CD14-positive monocyte (primary cell): ENCODE measurements around the gene SWT1. TPM values are rescaled to one million over a fixed set of nuclear protein-coding genes. Genes with fewer than 3 reads are reported as not detected.

Source experiments
- DNase-seq, 3 donors: peaks; one replicate each; pipeline ENCODE4 v3.0.0-alpha.2; 2011 to 2022
- H2AFZ ChIP-seq: 2 replicates; pipeline ENCODE4 v1.6.0; 2012; ENCODE audit warnings: mild to moderate bottlenecking, low read depth, low read length, inconsistent platforms; ENCODE audit not compliant: insufficient read depth, poor library complexity, severe bottlenecking
- H3K27ac ChIP-seq, 2 donors: 1 replicate in 1 of 2; 2 replicates in 1 of 2; pipeline ENCODE4 v1.5.1; 2012 to 2013; ENCODE audit warnings: low read length in 2 of 2, control low read depth in 1 of 2, inconsistent platforms in 1 of 2, low read depth in 1 of 2, mild to moderate bottlenecking in 1 of 2
- H3K27me3 ChIP-seq, 2 donors: one replicate each; pipeline versions ENCODE4 v1.6.0 to v1.6.1; 2011 to 2013; ENCODE audit warnings: low read length in 2 of 2; ENCODE audit not compliant: control insufficient read depth in 2 of 2, insufficient read depth in 2 of 2
- H3K36me3 ChIP-seq, 2 donors: replicated peaks in 1 of 2; 1 replicate in 1 of 2; 2 replicates in 1 of 2; pipeline versions ENCODE4 v1.5.1 to v1.6.1; 2012 to 2013; ENCODE audit warnings: low read length in 2 of 2, control low read depth in 1 of 2, inconsistent platforms in 1 of 2, mild to moderate bottlenecking in 1 of 2; ENCODE audit not compliant: insufficient read depth in 2 of 2, control insufficient read depth in 1 of 2
- H3K4me1 ChIP-seq, 2 donors: 1 replicate in 1 of 2; 2 replicates in 1 of 2; pipeline versions ENCODE4 v1.5.1 to v1.6.1; 2012 to 2013; ENCODE audit warnings: low read length in 2 of 2, control low read depth in 1 of 2, inconsistent platforms in 1 of 2, mild to moderate bottlenecking in 1 of 2, moderate library complexity in 1 of 2; ENCODE audit not compliant: insufficient read depth in 2 of 2, control insufficient read depth in 1 of 2
- H3K4me2 ChIP-seq: replicated peaks from 2 replicates; pipeline ENCODE3; 2012; ENCODE audit warnings: low read length, moderate library complexity, mild to moderate bottlenecking; ENCODE audit not compliant: poor library complexity, severe bottlenecking; ENCODE audit errors: extremely low read depth
- H3K4me3 ChIP-seq, 3 experiments: fragments of 200-600 bp in 1 of 3; sonication (generic) in 1 of 3; replicated peaks in 1 of 3; 1 replicate in 2 of 3; 2 replicates in 1 of 3; pipeline ENCODE4 v1.5.1; 2011 to 2013; ENCODE audit warnings: low read length in 3 of 3, mild to moderate bottlenecking in 3 of 3, control low read depth in 2 of 3, low read depth in 2 of 3, inconsistent platforms in 1 of 3, moderate library complexity in 1 of 3
- H3K79me2 ChIP-seq: 2 replicates; pipeline ENCODE4 v1.6.0; 2012; ENCODE audit warnings: mild to moderate bottlenecking, control low read depth, inconsistent platforms, low read length, moderate library complexity; ENCODE audit not compliant: insufficient read depth
- H3K9ac ChIP-seq: 2 replicates; pipeline ENCODE4 v1.6.0; 2017; ENCODE audit warnings: low read length, mild to moderate bottlenecking; ENCODE audit not compliant: insufficient read depth, poor library complexity, severe bottlenecking
- H3K9me3 ChIP-seq, 2 donors: replicated peaks in 1 of 2; 1 replicate in 1 of 2; 2 replicates in 1 of 2; pipeline versions ENCODE4 v1.5.1 to v1.6.1; 2012 to 2013; ENCODE audit warnings: low read length in 2 of 2, control low read depth in 1 of 2; ENCODE audit not compliant: control insufficient read depth in 1 of 2, insufficient read depth in 1 of 2
- H4K20me1 ChIP-seq: 2 replicates; pipeline ENCODE4 v1.6.0; 2012; ENCODE audit warnings: mild to moderate bottlenecking, low read length, control low read depth, moderate library complexity; ENCODE audit not compliant: insufficient read depth
- H3K27ac Mint-ChIP-seq, 7 donors: one replicate each; pipeline ENCODE4 v1.8.0; 2020; ENCODE audit warnings: mild to moderate bottlenecking in 7 of 7, mixed read lengths in 7 of 7, moderate library complexity in 6 of 7, inconsistent platforms in 2 of 7
- H3K27me3 Mint-ChIP-seq, 3 donors: one replicate each; pipeline ENCODE4 v1.8.0; 2021 to 2022; ENCODE audit warnings: low read depth in 3 of 3, mild to moderate bottlenecking in 3 of 3, mixed read lengths in 3 of 3, moderate library complexity in 3 of 3, inconsistent platforms in 1 of 3
- H3K36me3 Mint-ChIP-seq, 2 donors: one replicate each; pipeline ENCODE4 v1.8.0; 2020; ENCODE audit warnings: mixed read lengths in 2 of 2, inconsistent platforms in 1 of 2, mild to moderate bottlenecking in 1 of 2
- H3K4me1 Mint-ChIP-seq: one replicate; pipeline ENCODE4 v1.8.0; 2020; ENCODE audit warnings: mild to moderate bottlenecking, mixed read lengths
- H3K4me3 Mint-ChIP-seq, 2 donors: one replicate each; pipeline ENCODE4 v1.8.0; 2020; ENCODE audit warnings: mild to moderate bottlenecking in 2 of 2, mixed read lengths in 2 of 2, moderate library complexity in 1 of 2
- H3K9me3 Mint-ChIP-seq, 7 donors: one replicate each; pipeline ENCODE4 v1.8.0; 2020 to 2022; ENCODE audit warnings: mixed read lengths in 7 of 7, mild to moderate bottlenecking in 6 of 7, moderate library complexity in 6 of 7, inconsistent platforms in 2 of 7
- WGBS: methylation state at CpG from one replicate; pipeline ENCODE4 v1.1.5; 2013; ENCODE audit warnings: missing lambda C conversion rate; ENCODE audit not compliant: insufficient coverage; 5-methylcytosine and 5-hydroxymethylcytosine counted together
- intact Hi-C, 2 donors: fragments of 100-400 bp; cut with micrococcal nuclease; formaldehyde crosslinking; loops; one replicate each; pipeline versions ENCODE4 v1.15.0 to v1.15.1; 2023
- polyA plus RNA-seq, 3 donors: library from polyadenylated mRNA; depleted of rRNA in 1 of 3; unstranded in 2 of 3; stranded (reverse) in 1 of 3; fragments of 300-500 nt in 2 of 3; fragments of >200 nt in 1 of 3; fragmentation: Illumina TruSeq in 2 of 3; gene quantifications; 1 replicate in 2 of 3; 2 replicates in 1 of 3; pipeline ENCODE4 v1.2.3, GENCODE V29; 2012 to 2021
- TF ChIP-seq, protein P1 (sequence below): fragments of 200-600 bp; IDR thresholded peaks from one replicate; pipeline ENCODE4 v1.8.0; 2022; ENCODE audit warnings: antibody characterized with exemption, mild to moderate bottlenecking

The SWT1 gene
- polyA plus RNA-seq, 3 donors = 0.89 to 2.8 (median 1.7) TPM

DNA sequence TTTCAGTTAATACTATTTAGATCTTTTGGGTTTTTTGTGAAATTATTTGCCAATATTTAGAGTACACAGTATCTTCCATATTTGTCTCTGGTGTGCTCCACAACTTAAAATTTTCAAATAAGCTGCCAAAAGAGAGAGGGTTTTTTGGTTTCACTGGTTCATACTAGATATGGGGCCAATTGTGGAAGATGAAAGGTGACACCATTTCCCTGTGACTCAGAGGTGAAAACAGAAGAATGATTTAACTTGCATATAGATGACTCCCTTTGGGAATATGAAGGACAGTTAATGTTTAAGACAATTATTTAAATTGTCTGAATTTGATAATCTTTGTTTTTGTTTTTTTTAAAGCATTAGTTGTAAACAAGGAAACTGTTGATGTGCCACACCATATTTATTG lies 122.6 kb downstream of the SWT1 start:
- Mint-ChIP-seq H3K4me1 (peaks cover 8% of the 10 kb centered on the region), H3K4me3 (no peak overlapping the region), H3K9me3 (peaks cover 0 to 7% (median 2%) of the 10 kb centered on the region in 7 donors), H3K27ac (no peak overlapping the region), H3K36me3 (peaks cover 5 to 7% of the 10 kb centered on the region in 2 donors), H3K27me3 (no peaks in the 10 kb centered on the region)
- Histone ChIP-seq H3K36me3 (no peaks in the 10 kb centered on the region), H3K27ac (no peak overlapping the region), H4K20me1 (no peaks in the 10 kb centered on the region), H3K4me1 (no peaks in the 10 kb centered on the region), H3K27me3 (no peaks in the 10 kb centered on the region), H3K79me2 (no peaks in the 10 kb centered on the region), H3K4me3 (no peak overlapping the region), H3K9me3 (peaks cover 0 to 4% of the 10 kb centered on the region in 2 donors), H2AFZ (no peak overlapping the region), H3K9ac (no peak overlapping the region), H3K4me2 (no peak overlapping the region)
- TF ChIP-seq, protein P1, sequence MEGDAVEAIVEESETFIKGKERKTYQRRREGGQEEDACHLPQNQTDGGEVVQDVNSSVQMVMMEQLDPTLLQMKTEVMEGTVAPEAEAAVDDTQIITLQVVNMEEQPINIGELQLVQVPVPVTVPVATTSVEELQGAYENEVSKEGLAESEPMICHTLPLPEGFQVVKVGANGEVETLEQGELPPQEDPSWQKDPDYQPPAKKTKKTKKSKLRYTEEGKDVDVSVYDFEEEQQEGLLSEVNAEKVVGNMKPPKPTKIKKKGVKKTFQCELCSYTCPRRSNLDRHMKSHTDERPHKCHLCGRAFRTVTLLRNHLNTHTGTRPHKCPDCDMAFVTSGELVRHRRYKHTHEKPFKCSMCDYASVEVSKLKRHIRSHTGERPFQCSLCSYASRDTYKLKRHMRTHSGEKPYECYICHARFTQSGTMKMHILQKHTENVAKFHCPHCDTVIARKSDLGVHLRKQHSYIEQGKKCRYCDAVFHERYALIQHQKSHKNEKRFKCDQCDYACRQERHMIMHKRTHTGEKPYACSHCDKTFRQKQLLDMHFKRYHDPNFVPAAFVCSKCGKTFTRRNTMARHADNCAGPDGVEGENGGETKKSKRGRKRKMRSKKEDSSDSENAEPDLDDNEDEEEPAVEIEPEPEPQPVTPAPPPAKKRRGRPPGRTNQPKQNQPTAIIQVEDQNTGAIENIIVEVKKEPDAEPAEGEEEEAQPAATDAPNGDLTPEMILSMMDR = no peak
- DNase-seq = no peak
- intact Hi-C loops = no loop called here

DNA sequence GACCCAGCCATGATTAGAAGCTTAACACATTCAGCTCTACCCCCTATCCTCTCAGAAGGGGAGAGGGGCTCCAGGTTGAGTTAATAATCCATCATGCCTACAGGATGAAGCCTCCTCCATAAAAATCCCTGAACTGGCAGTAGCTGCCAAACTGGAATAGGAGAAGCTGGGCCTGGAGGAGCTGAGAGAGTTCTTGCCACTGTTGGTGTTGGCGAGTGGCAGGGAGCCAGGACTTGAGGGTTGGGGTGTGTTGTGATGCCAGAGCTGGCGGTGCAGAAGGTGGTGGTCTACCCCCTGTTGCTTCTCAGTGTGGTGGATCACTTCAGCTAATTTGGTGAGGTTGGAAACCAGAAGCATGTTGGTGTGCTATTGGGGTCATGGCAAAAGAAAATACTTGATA lies 123.6 kb downstream of the SWT1 start:
- Histone ChIP-seq H3K4me1 (no peaks in the 10 kb centered on the region), H3K9me3 (peaks cover 0 to 4% of the 10 kb centered on the region in 2 donors), H3K4me2 (no peak overlapping the region), H3K79me2 (no peaks in the 10 kb centered on the region), H3K36me3 (no peaks in the 10 kb centered on the region), H4K20me1 (no peaks in the 10 kb centered on the region), H3K4me3 (no peak overlapping the region), H2AFZ (no peak overlapping the region), H3K27ac (no peak overlapping the region), H3K9ac (no peak overlapping the region), H3K27me3 (no peaks in the 10 kb centered on the region)
- H3K4me1 Mint-ChIP-seq = peaks cover 8% of the 10 kb centered on the region
- DNase-seq = no peak
- TF ChIP-seq, protein P1 = no peak
- no peak overlapping the region for H3K27ac Mint-ChIP-seq
- intact Hi-C loops = no loop called here
- peaks cover 5 to 7% of the 10 kb centered on the region in 2 donors for H3K36me3 Mint-ChIP-seq
- H3K4me3 Mint-ChIP-seq = no peak overlapping the region
- peaks cover 0 to 7% (median 2%) of the 10 kb centered on the region in 7 donors for H3K9me3 Mint-ChIP-seq
- peaks cover 0 to 2% (median 0%) of the 10 kb centered on the region in 3 donors for H3K27me3 Mint-ChIP-seq
- 100% methylated on average over 1 of the region's 2 CpGs for WGBS
